ENCODE measurements around the gene KIDINS220.

Gene KIDINS220

GRCh38 chr2:8701681-8702379 lies 135.6 kb downstream of the KIDINS220 start:
- TF ChIP-seq EP300 (IDR thresholded peaks at IDR 0.05; ENCODE audit: borderline replicate concordance) (no peak), CREB1 (IDR thresholded peaks at IDR 0.05; ENCODE audit: low read depth) (no peak), FOXM1 (IDR thresholded peaks at IDR 0.05; ENCODE audit: borderline replicate concordance, low read depth) (no peak)

GRCh38 chr2:8699839-8700238 lies 137.6 kb downstream of the KIDINS220 start:
- no peak for TF ChIP-seq CREB1 (IDR thresholded peaks at IDR 0.05; ENCODE audit: low read depth)
- no peak for TF ChIP-seq FOXM1 (IDR thresholded peaks at IDR 0.05; ENCODE audit: borderline replicate concordance, low read depth)
- TF ChIP-seq TEAD4 (IDR thresholded peaks at IDR 0.05), result no peak
- TF ChIP-seq RAD21 (IDR thresholded peaks at IDR 0.05; ENCODE audit: low read depth), result no peak
- no peak for TF ChIP-seq EGR1 (IDR thresholded peaks at IDR 0.05)
- TF ChIP-seq TCF12 (IDR thresholded peaks at IDR 0.05; ENCODE audit: low read depth), result no peak
- TF ChIP-seq USF1 (IDR thresholded peaks at IDR 0.05), result no peak
- no peak for TF ChIP-seq MAX (IDR thresholded peaks at IDR 0.05)
- TF ChIP-seq REST (IDR thresholded peaks at IDR 0.05; ENCODE audit: low read depth), result no peak
- TF ChIP-seq NFIC (IDR thresholded peaks at IDR 0.05), result no peak
- no peak for TF ChIP-seq CEBPB (IDR thresholded peaks at IDR 0.05)
- no peak for TF ChIP-seq YY1 (IDR thresholded peaks at IDR 0.05; ENCODE audit: low read depth)
- TF ChIP-seq EP300 (IDR thresholded peaks at IDR 0.05; ENCODE audit: borderline replicate concordance), result no peak
- no peak for TF ChIP-seq ZBTB7A (IDR thresholded peaks at IDR 0.05; ENCODE audit: low read depth)
- TF ChIP-seq TAF1 (IDR thresholded peaks at IDR 0.05; ENCODE audit: low read depth), result no peak

- TF ChIP-seq CEBPB (IDR thresholded peaks at IDR 0.05) (no peak), FOXM1 (IDR thresholded peaks at IDR 0.05; ENCODE audit: borderline replicate concordance, low read depth) (no peak), EP300 (IDR thresholded peaks at IDR 0.05; ENCODE audit: borderline replicate concordance) (no peak), TCF12 (IDR thresholded peaks at IDR 0.05; ENCODE audit: low read depth) (no peak), RAD21 (IDR thresholded peaks at IDR 0.05; ENCODE audit: low read depth) (no peak), YY1 (IDR thresholded peaks at IDR 0.05; ENCODE audit: low read depth) (no peak), ZBTB7A (IDR thresholded peaks at IDR 0.05; ENCODE audit: low read depth) (no peak), USF1 (IDR thresholded peaks at IDR 0.05) (no peak), MAX (IDR thresholded peaks at IDR 0.05) (no peak), TAF1 (IDR thresholded peaks at IDR 0.05; ENCODE audit: low read depth) (no peak), CREB1 (IDR thresholded peaks at IDR 0.05; ENCODE audit: low read depth) (no peak), EGR1 (IDR thresholded peaks at IDR 0.05) (no peak), REST (IDR thresholded peaks at IDR 0.05; ENCODE audit: low read depth) (no peak), NFIC (IDR thresholded peaks at IDR 0.05) (no peak), TEAD4 (IDR thresholded peaks at IDR 0.05) (no peak)
These were observed 140.2 kb downstream of the KIDINS220 start for GRCh38 chr2:8697190-8697589.

GRCh38 chr2:8694737-8695136 lies 142.7 kb downstream of the KIDINS220 start:
- no peak for TF ChIP-seq CEBPB (IDR thresholded peaks at IDR 0.05)
- no peak for TF ChIP-seq MAX (IDR thresholded peaks at IDR 0.05)
- TF ChIP-seq FOXM1 (IDR thresholded peaks at IDR 0.05; ENCODE audit: borderline replicate concordance, low read depth), result no peak
- TF ChIP-seq TAF1 (IDR thresholded peaks at IDR 0.05; ENCODE audit: low read depth), result no peak
- TF ChIP-seq TCF12 (IDR thresholded peaks at IDR 0.05; ENCODE audit: low read depth), result no peak
- no peak for TF ChIP-seq REST (IDR thresholded peaks at IDR 0.05; ENCODE audit: low read depth)
- no peak for TF ChIP-seq RAD21 (IDR thresholded peaks at IDR 0.05; ENCODE audit: low read depth)
- TF ChIP-seq ZBTB7A (IDR thresholded peaks at IDR 0.05; ENCODE audit: low read depth), result no peak
- no peak for TF ChIP-seq USF1 (IDR thresholded peaks at IDR 0.05)
- TF ChIP-seq CREB1 (IDR thresholded peaks at IDR 0.05; ENCODE audit: low read depth), result no peak
- no peak for TF ChIP-seq EGR1 (IDR thresholded peaks at IDR 0.05)
- TF ChIP-seq NFIC (IDR thresholded peaks at IDR 0.05), result no peak
- no peak for TF ChIP-seq TEAD4 (IDR thresholded peaks at IDR 0.05)
- no peak for TF ChIP-seq EP300 (IDR thresholded peaks at IDR 0.05; ENCODE audit: borderline replicate concordance)

Data from Ishikawa (cell line).